NCI-H510A treated with DMSO at 0.1 percent for 48 hours (cell line): ENCODE measurements around the gene AFDN.

ENCODE experiments used
- DNase-seq: peaks from one replicate; lab custom pipeline; 2025; lab: John Stamatoyannopoulos, UW

The AFDN gene, protein sequence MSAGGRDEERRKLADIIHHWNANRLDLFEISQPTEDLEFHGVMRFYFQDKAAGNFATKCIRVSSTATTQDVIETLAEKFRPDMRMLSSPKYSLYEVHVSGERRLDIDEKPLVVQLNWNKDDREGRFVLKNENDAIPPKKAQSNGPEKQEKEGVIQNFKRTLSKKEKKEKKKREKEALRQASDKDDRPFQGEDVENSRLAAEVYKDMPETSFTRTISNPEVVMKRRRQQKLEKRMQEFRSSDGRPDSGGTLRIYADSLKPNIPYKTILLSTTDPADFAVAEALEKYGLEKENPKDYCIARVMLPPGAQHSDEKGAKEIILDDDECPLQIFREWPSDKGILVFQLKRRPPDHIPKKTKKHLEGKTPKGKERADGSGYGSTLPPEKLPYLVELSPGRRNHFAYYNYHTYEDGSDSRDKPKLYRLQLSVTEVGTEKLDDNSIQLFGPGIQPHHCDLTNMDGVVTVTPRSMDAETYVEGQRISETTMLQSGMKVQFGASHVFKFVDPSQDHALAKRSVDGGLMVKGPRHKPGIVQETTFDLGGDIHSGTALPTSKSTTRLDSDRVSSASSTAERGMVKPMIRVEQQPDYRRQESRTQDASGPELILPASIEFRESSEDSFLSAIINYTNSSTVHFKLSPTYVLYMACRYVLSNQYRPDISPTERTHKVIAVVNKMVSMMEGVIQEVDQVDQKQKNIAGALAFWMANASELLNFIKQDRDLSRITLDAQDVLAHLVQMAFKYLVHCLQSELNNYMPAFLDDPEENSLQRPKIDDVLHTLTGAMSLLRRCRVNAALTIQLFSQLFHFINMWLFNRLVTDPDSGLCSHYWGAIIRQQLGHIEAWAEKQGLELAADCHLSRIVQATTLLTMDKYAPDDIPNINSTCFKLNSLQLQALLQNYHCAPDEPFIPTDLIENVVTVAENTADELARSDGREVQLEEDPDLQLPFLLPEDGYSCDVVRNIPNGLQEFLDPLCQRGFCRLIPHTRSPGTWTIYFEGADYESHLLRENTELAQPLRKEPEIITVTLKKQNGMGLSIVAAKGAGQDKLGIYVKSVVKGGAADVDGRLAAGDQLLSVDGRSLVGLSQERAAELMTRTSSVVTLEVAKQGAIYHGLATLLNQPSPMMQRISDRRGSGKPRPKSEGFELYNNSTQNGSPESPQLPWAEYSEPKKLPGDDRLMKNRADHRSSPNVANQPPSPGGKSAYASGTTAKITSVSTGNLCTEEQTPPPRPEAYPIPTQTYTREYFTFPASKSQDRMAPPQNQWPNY (N-terminal part only)

GRCh38 chr6:167826896-167827582 lies at the start of gene AFDN:
AFDN (plus strand) TSS chr6:167826911; CDS start chr6:167827133, 222 bp downstream.
- no peak for DNase-seq

DNA sequence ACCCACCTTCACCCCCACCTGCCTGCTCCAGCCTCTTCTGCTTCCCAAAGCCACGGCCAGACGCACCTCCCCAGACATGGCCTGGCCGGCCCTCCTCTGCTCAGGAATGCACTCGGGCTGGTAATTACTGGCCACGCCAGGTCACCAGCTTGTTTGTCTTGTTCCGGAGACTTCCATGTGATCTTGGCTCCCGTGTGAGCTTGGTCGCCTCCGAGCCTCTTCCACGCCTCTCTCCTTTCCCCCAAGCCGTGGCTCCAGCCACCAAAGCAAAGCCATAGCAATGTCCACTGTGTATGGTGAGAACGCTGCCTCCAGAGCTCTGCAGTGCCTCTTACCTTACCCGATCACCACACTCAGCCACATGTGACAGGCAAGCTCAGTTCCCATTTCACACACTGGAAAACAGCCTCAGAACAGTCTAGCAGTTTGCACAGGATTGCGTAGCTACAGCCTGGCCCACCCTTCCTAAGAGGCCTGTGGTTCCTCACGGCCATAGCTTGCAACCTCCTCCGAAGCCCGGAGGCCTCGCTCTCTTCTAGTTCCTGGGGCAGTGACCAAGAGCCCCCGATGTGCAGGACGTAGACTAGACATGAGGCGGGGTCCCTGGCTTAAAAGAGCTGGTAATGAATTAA lies 48.1 kb upstream of the AFDN start:
- DNase-seq = no peak

DNA sequence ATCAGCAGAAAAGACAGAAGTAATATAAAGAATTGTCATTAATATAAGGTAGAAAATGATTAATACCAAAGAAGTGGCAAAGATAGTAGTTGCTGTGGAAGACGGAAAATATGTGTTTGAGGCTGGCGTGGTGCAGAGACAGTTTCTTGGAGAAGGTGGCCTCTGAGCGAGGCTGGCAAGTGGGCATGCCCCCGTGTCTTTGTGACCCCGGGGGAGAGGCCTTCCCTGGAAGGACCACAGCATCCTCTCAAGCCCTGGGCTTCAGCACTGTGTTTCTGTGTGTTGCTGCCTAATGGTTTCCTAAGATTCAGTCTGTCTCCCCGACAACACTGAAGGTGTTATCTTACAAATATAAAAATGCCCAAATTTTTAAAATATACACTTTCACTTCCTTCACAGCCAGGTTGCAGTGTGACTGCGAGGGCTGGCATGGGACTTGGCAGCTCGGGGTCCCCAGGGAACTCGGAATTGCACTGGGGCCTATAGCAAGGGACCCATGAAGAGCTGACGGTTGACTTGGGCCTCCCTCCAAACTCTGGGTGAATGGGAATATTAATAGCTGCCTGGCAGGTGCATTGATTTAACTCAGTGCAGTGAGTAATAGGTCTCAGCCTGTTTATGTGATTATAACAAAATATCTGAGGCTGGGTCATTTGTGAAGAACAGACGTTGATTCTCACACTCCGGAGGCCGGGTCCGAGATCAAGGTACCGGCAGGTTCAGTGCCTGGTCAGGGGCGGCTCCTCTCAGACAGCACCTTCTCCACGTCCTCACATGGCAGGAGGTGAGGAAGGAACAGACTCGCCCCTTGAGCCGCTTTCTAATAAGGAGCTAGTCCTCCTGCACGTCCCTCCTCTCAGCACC lies 47.4 kb upstream of the AFDN start:
- DNase-seq = no peak

DNA sequence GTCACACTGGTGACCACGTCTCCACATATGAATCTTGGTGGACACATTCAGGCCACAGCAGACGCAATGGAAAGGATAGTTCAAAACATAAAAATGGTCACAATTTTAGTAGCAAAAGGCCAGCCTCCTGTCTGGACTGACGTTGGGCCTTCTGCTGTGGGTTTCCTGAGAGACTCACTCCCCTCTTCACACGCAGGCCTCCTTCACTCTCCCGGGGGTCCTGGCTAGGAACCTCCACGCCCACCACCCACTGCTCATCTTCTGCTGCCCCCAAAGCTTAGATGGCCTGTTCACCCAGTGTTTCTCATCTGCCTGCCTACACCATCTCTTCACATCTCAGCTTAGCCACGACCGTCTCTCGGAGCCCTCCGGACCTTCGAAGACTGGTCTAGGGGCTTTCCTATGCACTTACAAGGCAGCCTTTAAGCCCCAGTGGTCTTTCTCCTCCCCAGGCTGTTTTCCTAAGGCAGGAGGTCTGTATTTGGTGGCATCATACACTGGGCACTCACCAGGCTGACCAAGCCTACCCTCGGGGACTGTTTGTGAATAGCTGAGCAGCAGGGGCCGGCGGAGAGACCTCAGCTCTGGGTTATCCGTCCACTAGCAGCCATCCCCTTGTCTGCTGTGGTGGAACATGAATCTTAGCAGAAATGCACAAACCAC lies 46.6 kb upstream of the AFDN start:
- DNase-seq = no peak

- no peak for DNase-seq
Observed at GRCh38 chr6:167781066-167781767, 45.5 kb upstream of the AFDN start.

- DNase-seq = no peak
Observed at GRCh38 chr6:167781868-167782267, 44.8 kb upstream of the AFDN start.

- DNase-seq = no peak
Observed at GRCh38 chr6:167782698-167783517, 43.8 kb upstream of the AFDN start.

DNA sequence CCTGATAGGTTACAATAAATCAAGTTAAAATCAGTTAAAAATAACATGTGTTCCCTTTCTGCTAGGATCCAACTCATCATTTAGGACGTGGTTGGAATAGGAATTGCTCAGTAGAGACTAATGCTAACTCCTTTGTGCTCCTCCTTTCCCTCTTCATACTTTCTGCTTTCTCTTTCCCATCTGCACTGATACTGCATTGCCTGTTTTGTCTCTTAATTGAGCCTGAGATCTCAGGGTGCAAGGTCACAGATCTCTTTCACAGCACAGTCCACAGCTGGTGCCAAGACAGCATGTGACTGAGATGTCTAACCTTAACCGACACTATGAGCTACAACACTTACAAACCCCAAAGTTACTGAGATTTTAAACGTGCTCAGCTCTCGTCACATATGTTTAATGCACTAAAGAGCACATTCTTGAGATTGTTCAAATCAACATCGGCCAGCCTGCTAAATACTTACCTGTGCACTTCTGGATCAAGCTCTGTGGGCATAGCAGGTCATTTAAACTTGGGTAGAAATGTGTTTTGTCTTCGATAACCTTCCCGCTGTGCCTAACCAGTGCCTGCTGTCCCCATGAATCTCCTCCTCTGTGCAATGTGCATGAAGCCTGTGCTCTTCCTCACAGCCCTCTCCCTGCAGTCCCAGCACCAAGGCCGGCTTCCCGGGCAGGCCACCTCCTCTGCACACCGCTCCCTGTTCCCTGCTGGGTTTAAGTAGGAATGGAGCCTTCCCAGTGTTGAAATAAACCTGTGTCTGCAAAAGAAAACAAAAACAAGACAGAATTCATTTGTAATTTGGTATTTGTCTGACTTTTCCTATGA lies 39.6 kb upstream of the AFDN start:
- DNase-seq = no peak

DNA sequence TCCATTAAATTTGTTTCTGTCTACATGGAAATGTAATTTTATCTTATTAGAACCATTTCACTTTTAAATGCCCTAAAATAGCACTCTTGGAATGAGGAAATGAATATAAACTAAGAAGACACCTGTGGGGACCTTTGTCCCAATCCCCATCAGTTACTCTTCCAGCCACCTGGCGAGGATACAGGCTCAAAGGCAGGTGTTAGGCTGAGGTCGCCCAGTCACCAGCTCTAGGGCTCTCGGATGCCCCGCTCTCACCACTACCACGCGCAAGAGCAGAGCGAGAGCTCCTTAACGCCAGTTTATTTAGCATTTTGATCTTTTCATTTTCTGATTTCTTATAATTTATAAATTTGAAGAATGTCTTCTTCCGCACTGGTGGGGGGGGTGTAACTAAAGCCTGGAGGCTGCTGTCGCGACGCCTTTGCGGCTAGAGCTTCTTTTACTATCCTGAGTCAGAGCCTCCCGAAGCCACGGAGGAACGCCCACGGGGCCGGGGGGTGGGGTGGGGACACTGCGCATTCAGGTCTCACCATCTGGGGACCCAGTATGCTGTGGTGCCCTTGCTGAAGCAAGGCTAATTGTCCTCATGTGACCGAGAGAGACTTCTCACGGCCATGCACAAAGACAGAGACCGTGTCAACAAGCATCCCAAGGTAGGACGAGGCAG lies 38.7 kb upstream of the AFDN start:
- no peak for DNase-seq

DNA sequence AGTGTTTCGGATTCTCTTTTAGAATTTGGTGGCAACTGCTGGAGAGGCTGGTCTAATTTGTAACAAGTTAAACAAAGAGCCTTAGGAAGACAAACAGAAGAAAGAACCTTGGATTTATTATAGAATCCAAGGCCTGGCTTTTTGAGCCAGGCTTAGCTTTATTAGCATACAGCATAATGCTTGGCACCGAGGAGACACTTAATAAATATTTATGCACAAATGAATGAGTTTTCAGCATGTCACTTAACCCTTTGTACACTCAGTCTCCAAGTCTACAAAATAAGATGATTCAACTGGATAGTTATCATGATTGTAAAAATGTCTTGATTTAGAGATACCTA lies 38.2 kb upstream of the AFDN start:
- DNase-seq = no peak

DNA sequence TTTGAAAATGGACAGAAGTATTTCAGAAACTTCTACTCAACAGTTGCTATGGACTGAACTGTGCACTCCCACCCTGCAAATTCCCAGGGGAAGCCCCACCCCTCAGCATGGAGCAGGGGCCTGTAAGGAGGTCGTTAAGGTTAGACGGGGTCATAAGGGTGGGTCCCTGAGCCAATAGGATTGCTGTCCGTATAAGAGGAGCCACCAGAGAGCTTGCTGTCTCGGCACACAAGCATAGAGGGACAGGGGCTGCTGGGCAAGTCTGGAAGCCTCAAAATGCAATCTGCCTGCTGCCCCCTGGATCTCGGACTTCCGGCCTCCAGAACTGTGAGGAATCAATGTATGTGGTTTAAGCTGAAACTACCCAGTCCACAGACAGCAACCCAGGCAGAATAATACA lies 37.4 kb upstream of the AFDN start:
- DNase-seq = no peak

DNA sequence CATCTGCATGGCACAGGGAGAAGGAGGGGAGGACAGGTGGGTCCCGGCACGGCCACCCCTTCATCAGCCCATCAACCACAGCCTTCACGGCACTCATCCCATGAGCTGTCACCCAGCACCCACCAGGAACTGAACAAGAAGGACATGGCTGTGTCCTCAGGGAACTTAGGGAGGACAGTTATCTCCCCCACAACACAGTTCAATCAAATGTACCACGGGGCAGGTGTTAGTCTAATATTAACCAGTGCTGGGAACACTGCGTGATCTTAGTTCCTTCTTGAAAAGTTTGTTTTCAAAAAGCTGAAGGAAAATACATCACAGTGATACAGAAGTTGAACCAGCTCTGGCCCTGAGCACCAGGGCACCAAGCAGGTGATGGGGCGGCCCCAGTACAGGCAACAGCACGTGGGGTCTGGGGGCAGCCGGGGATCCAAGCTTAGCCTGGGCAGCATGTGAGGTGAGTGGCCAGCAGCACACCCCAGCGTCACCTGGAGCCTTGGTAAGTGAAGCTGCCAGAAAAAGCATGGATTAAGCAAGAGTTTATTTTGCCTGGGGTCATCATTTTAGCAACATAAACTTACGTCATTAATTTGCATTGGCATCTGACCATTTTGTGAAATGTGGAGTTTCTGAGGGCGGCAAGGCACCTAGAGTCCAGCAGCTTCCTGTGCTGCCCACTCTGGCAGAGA lies 35.5 kb upstream of the AFDN start:
- DNase-seq = no peak

- no peak for DNase-seq
Observed at GRCh38 chr6:167791780-167792478, 34.8 kb upstream of the AFDN start.

- no peak for DNase-seq
Observed at GRCh38 chr6:167793421-167793820, 33.3 kb upstream of the AFDN start.
